Adrenal gland (tissue), 5 donors: ENCODE measurements around the gene CACNA1C.

Source experiments
- POLR2A ChIP-seq, 2 donors: fragments of 450-650 bp; IDR thresholded peaks; one replicate each; pipeline ENCODE4 v1.6.1; 2017; ENCODE audit warnings: antibody characterized with exemption in 2 of 2, mild to moderate bottlenecking in 2 of 2, moderate library complexity in 1 of 2
- TF ChIP-seq, protein P1 (sequence below), 6 experiments: fragments of 450-650 bp in 4 of 6; fragments of 200-600 bp in 2 of 6; sonication (generic) in 1 of 6; IDR thresholded peaks; 1 replicate in 5 of 6; 2 replicates in 1 of 6; pipeline versions ENCODE4 v1.5.1 to v1.8.0; 2016 to 2021; ENCODE audit warnings: antibody characterized with exemption in 6 of 6, mild to moderate bottlenecking in 2 of 6, moderate library complexity in 1 of 6
- donor health status: DM: no; HTN: no; CAD: no.

DNA sequence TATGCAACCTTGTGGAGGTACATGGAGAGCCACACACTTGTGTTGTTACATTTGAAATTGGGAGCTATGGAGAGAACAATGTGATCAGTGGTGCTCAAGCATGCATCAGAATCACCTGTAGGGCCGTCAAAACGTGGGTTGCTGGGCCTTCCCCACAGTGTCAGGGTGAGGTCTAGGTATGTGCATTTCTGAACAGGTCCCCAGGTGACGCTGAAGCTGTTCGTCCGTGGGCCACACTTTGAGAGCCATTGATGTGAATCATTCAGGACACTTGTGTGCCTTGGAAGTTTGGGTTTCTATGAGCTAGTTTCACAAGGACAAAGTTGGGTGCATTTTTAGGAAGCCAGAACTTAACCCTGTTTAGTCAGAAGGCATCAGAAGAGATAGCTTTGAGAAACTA lies 450.2 kb downstream of the CACNA1C start:
- TF ChIP-seq, protein P1, sequence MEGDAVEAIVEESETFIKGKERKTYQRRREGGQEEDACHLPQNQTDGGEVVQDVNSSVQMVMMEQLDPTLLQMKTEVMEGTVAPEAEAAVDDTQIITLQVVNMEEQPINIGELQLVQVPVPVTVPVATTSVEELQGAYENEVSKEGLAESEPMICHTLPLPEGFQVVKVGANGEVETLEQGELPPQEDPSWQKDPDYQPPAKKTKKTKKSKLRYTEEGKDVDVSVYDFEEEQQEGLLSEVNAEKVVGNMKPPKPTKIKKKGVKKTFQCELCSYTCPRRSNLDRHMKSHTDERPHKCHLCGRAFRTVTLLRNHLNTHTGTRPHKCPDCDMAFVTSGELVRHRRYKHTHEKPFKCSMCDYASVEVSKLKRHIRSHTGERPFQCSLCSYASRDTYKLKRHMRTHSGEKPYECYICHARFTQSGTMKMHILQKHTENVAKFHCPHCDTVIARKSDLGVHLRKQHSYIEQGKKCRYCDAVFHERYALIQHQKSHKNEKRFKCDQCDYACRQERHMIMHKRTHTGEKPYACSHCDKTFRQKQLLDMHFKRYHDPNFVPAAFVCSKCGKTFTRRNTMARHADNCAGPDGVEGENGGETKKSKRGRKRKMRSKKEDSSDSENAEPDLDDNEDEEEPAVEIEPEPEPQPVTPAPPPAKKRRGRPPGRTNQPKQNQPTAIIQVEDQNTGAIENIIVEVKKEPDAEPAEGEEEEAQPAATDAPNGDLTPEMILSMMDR (IDR thresholded peaks at IDR 0.05): no peak
- no peak for TF ChIP-seq POLR2A (IDR thresholded peaks at IDR 0.05)
